Heart left ventricle (tissue), 16 donors: Measurements from ENCODE around the gene C11orf42. TPM values are rescaled to one million over a fixed set of nuclear protein-coding genes. Genes with fewer than 3 reads are reported as not detected.
A peak's percentile ranks its signal among the peaks of the same experiment; 100 is the strongest.

Experiments used
- ATAC-seq, 4 donors: fragments of 200-7000 bp; cut with Tn5 transposase; one replicate each; pipeline ENCODE4 v1.9.1; 2020 to 2022; ENCODE audit warnings: moderate library complexity in 4 of 4, mild to moderate bottlenecking in 3 of 4, moderate number of reproducible peaks in 1 of 4
- DNase-seq, 5 donors: peaks; one replicate each; pipeline ENCODE4 v3.0.0-alpha.2; 2020
- H3K27ac ChIP-seq, 12 donors: fragments of 200-600 bp; sonication (generic) in 4 of 12; one replicate each; pipeline versions ENCODE4 v1.5.0 to v1.8.0; 2016 to 2022; ENCODE audit warnings: mild to moderate bottlenecking in 2 of 12
- H3K27me3 ChIP-seq, 9 donors: fragments of 200-600 bp; sonication (generic) in 2 of 9; one replicate each; pipeline versions ENCODE4 v1.5.1 to v1.8.0; 2016 to 2022; ENCODE audit warnings: mild to moderate bottlenecking in 3 of 9
- H3K36me3 ChIP-seq, 9 donors: fragments of 200-600 bp; sonication (generic) in 2 of 9; one replicate each; pipeline versions ENCODE4 v1.5.0 to v1.8.0; 2018 to 2022; ENCODE audit warnings: mild to moderate bottlenecking in 2 of 9
- H3K4me1 ChIP-seq, 12 donors: fragments of 200-600 bp; sonication (generic) in 4 of 12; one replicate each; pipeline versions ENCODE4 v1.5.0 to v1.8.0; 2016 to 2022; ENCODE audit warnings: mild to moderate bottlenecking in 3 of 12
- H3K4me3 ChIP-seq, 12 donors: fragments of 200-600 bp; sonication (generic) in 4 of 12; one replicate each; pipeline versions ENCODE4 v1.5.0 to v1.8.0; 2017 to 2022; ENCODE audit warnings: mild to moderate bottlenecking in 9 of 12, moderate library complexity in 4 of 12
- H3K9me3 ChIP-seq, 12 donors: fragments of 200-600 bp; sonication (generic) in 4 of 12; one replicate each; pipeline versions ENCODE4 v1.5.0 to v1.8.0; 2016 to 2022; ENCODE audit warnings: mild to moderate bottlenecking in 1 of 12
- CTCF ChIP-seq, 12 donors: fragments of 200-600 bp; sonication (generic) in 4 of 12; IDR thresholded peaks; one replicate each; pipeline versions ENCODE4 v1.5.0 to v1.8.0; 2018 to 2022; ENCODE audit warnings: antibody characterized with exemption in 12 of 12, mild to moderate bottlenecking in 5 of 12
- POLR2A ChIP-seq, 2 donors: fragments of 450-650 bp; IDR thresholded peaks; one replicate each; pipeline ENCODE4 v1.6.1; 2017; ENCODE audit warnings: antibody characterized with exemption in 2 of 2, mild to moderate bottlenecking in 2 of 2, moderate library complexity in 2 of 2
- WGBS, 4 donors: extraction: QIAGEN DNeasy Blood & Tissue Kit in 2 of 4; methylation state at CpG; one replicate each; pipeline versions ENCODE4 v1.1.5 to v1.1.7; 2013 to 2018; 5-methylcytosine and 5-hydroxymethylcytosine counted together
- intact Hi-C, 10 donors: fragments of 100-400 bp; cut with DNase I; formaldehyde crosslinking; loops; one replicate each; pipeline versions ENCODE4 v1.11.1 to v1.14.2; 2022
- polyA plus RNA-seq, 2 donors: library from polyadenylated mRNA; stranded (reverse); fragments of 200-250 nt; gene quantifications; one replicate each; pipeline ENCODE4 v1.2.3, GENCODE V29; 2013
- total RNA-seq, 9 donors: library from RNA; depleted of rRNA in 2 of 9; stranded (reverse); fragments of >200 nt in 2 of 9; fragmentation: NEBNext Ultra II Directional in 3 of 9; extraction: Animal tissue kit (Norgen Biotek cat#: 25700) in 3 of 9; gene quantifications; one replicate each; pipeline versions ENCODE4 v1.1.0 to v1.2.4, GENCODE V29; 2016 to 2023
- donor health status: ischemic (EF 13 %, LVEDD 7.1; RV severe dilation, severe dysfunction).
- donor health status: healthy with polysubstance abuse.
- donor health status: DM: no; HTN: yes; CAD: no.
- donor health status: DM: no; HTN: no; CAD: no.
- donor health status: ischemic (EF 25% LVEDD 6.9; RV normal size, moderate dysfunction).
- donor health status: ischemic (EF 25% LVEDD 5.7; RV mildly dilated, moderate dysfunction).
- donor health status: healthy.
- donor health status: DM: yes; HTN: yes; CAD: no.
- donor health status: ischemic (EF 35%, LVEDD 5.7; RV mildly dilated, moderate dysfunction).
- donor health status: nonischemic (EF 11% LVEDD 7.7; RV severe dilation, severe dysfunction).
- donor health status: DM: yes; HTN: yes; CAD: no.
- donor health status: PGD.
- donor health status: ischemic (EF 29% LVEDD 5.4; RV normal size, mild dysfunction).
- donor health status: nonischemic (EF 23%, LVEDD 6.1; RV moderate dilation, normal function).

Gene C11orf42
- total and polyA plus RNA-seq, 11 donors = not detected

- Histone ChIP-seq H3K4me3 (no peak within 1 kb of the TSS), H3K36me3 (peaks cover 0 to 9% (median 0%) of the 10 kb centered on the region in 9 donors), H3K27me3 (no peaks in the 10 kb centered on the region), H3K27ac (no peak within 1 kb of the TSS), H3K4me1 (peaks cover 0 to 30% (median 0%) of the 10 kb centered on the region in 12 donors), H3K9me3 (no peaks in the 10 kb centered on the region)
- ATAC-seq (no peak), DNase-seq (no peak)
- intact Hi-C loops = no loop called here
- WGBS, 4 donors = 96 to 98% (median 97%) methylated on average over 2 to 5 of the region's 5 CpGs
- TF ChIP-seq POLR2A (IDR thresholded peaks at IDR 0.05) = no peak
- no peak for TF ChIP-seq CTCF (IDR thresholded peaks at IDR 0.05)
Observed at GRCh38 chr11:6199174-6199810, 6.1 kb upstream of the C11orf42 start, which contains the start of gene OR52W1. Gene OR52W1, plus strand, starts transcription at chr11:6199224. Its CDS starts 0 bp downstream, at chr11:6199224.

- Histone ChIP-seq H3K9me3 (no peaks in the 10 kb centered on the region), H3K4me3 (no peak overlapping the region), H3K27me3 (no peaks in the 10 kb centered on the region), H3K36me3 (peaks cover 0 to 26% (median 12%) of the 10 kb centered on the region in 9 donors), H3K27ac (peak overlapping the region in 1 of 12 donors; percentile 59), H3K4me1 (peaks cover 0 to 38% (median 0%) of the 10 kb centered on the region in 12 donors)
- TF ChIP-seq CTCF (IDR thresholded peaks at IDR 0.05) = no peak
- no peak for TF ChIP-seq POLR2A (IDR thresholded peaks at IDR 0.05)
- peak in 3 of 5 donors; percentile 33 to 63 (median 59) for DNase-seq
- peak; percentile 44 to 57 (median 52) for ATAC-seq
- intact Hi-C loops = no loop called here
- WGBS, 4 donors = 79 to 88% (median 85%) methylated on average over 4 of the region's 4 CpGs
Observed at GRCh38 chr11:6200975-6201374, 4.4 kb upstream of the C11orf42 start.

GRCh38 chr11:6201481-6201880, 3.9 kb upstream of the C11orf42 start:
- Histone ChIP-seq H3K27ac (peak overlapping the region in 1 of 12 donors; percentile 59), H3K4me1 (peaks cover 0 to 38% (median 0%) of the 10 kb centered on the region in 12 donors), H3K9me3 (no peaks in the 10 kb centered on the region), H3K27me3 (no peaks in the 10 kb centered on the region), H3K4me3 (no peak overlapping the region), H3K36me3 (peaks cover 0 to 31% (median 12%) of the 10 kb centered on the region in 9 donors)
- WGBS, 4 donors = 85 to 89% (median 85%) methylated on average over 2 of the region's 2 CpGs
- no peak for DNase-seq
- intact Hi-C loops = no loop called here
- TF ChIP-seq POLR2A (IDR thresholded peaks at IDR 0.05) (no peak), CTCF (IDR thresholded peaks at IDR 0.05) (no peak)
- ATAC-seq = no peak

GRCh38 chr11:6202041-6202440, 3.3 kb upstream of the C11orf42 start:
- TF ChIP-seq POLR2A (IDR thresholded peaks at IDR 0.05) = no peak
- TF ChIP-seq CTCF (IDR thresholded peaks at IDR 0.05) = no peak
- ATAC-seq = no peak
- H3K27me3 ChIP-seq = no peaks in the 10 kb centered on the region
- H3K27ac ChIP-seq = peak overlapping the region in 1 of 12 donors; percentile 59
- no peaks in the 10 kb centered on the region for H3K9me3 ChIP-seq
- peaks cover 0 to 37% (median 12%) of the 10 kb centered on the region in 9 donors for H3K36me3 ChIP-seq
- H3K4me3 ChIP-seq = no peak overlapping the region
- 89 to 97% (median 93%) methylated on average over 1 of the region's 1 CpG for WGBS, 4 donors
- H3K4me1 ChIP-seq = peaks cover 0 to 38% (median 0%) of the 10 kb centered on the region in 12 donors
- intact Hi-C loops = no loop called here
- DNase-seq = no peak
